SK-N-SH treated with all-trans-retinoic acid at 6 μM for 48 hours (cell line): ENCODE measurements around the gene BCAN.

Experiments
- ATAC-seq: fragments of 200-7000 bp; cut with Tn5 transposase; 3 replicates; pipeline ENCODE4 v1.9.1; 2020; ENCODE audit warnings: mild to moderate bottlenecking, moderate library complexity
- ARNTL ChIP-seq: fragments of 450-650 bp; formaldehyde crosslinking; IDR thresholded peaks from 2 replicates; pipeline ENCODE4 v1.5.0; 2020; ENCODE audit warnings: low read depth, mild to moderate bottlenecking, moderate library complexity, borderline replicate concordance
- CSDC2 ChIP-seq: fragments of 250-450 bp; sonication (Bioruptor Pico); IDR thresholded peaks from 2 replicates; pipeline ENCODE4 v1.5.0; 2020; ENCODE audit warnings: mild to moderate bottlenecking, moderate library complexity
- CSRNP3 ChIP-seq: fragments of 250-450 bp; sonication (Bioruptor Pico); IDR thresholded peaks from 2 replicates; pipeline ENCODE4 v1.5.1; 2021; ENCODE audit warnings: mild to moderate bottlenecking, moderate library complexity
- GLIS3 ChIP-seq: fragments of 250-450 bp; sonication (Bioruptor Pico); IDR thresholded peaks from 2 replicates; pipeline ENCODE4 v1.5.0; 2020; ENCODE audit warnings: mild to moderate bottlenecking, moderate library complexity
- ISL1 ChIP-seq: fragments of 250-450 bp; sonication (Bioruptor Pico); IDR thresholded peaks from 2 replicates; pipeline ENCODE4 v2.1.2; 2022; ENCODE audit warnings: mild to moderate bottlenecking, moderate library complexity
- PATZ1 ChIP-seq: fragments of 250-450 bp; sonication (Bioruptor Pico); IDR thresholded peaks from 2 replicates; pipeline ENCODE4 v1.8.0; 2020; ENCODE audit warnings: mild to moderate bottlenecking, moderate library complexity, borderline replicate concordance
- TSHZ2 ChIP-seq: fragments of 250-450 bp; sonication (Bioruptor Pico); IDR thresholded peaks from 2 replicates; pipeline ENCODE4 v1.5.0; 2020; ENCODE audit warnings: mild to moderate bottlenecking, moderate library complexity
- ZC3H10 ChIP-seq: fragments of 250-450 bp; sonication (Bioruptor Pico); IDR thresholded peaks from 2 replicates; pipeline ENCODE4 v1.5.1; 2021; ENCODE audit warnings: mild to moderate bottlenecking, moderate library complexity

Gene BCAN

GRCh38 chr1:156708218-156708661 is 66.3 kb downstream of the BCAN start:
- no peak for ATAC-seq
- TF ChIP-seq GLIS3 (CRISPR knock-in tag) (no peak), PATZ1 (peak; percentile 57; the same call in 1 of the 2 replicates), TSHZ2 (CRISPR knock-in tag) (peak; percentile 72)

GRCh38 chr1:156709031-156709430 is 67.1 kb downstream of the BCAN start:
- TF ChIP-seq ISL1 (no peak), CSDC2 (CRISPR knock-in tag) (no peak), ZC3H10 (CRISPR knock-in tag) (no peak), CSRNP3 (no peak), ARNTL (CRISPR knock-in tag) (no peak)
- ATAC-seq: no peak
